ENCODE results near the gene FOXQ1.

DNA sequence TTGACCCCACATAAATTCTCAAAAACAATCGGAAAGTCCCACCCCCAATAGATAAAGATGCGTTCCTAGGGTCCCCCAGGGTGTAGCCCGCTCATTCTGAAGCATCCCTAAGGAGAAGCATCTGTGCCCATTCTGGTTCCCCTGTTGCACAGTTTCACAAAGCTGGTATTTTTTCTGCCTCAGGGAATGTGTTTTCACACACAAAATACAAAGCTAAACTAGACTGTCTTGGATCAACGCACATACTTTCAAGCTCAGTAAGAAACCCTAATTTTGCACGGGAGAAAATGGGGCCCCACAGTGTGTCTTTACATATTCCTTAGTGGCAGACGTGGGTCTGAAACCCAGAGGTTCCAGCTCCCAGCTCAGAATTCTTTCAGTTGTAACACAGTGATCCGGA lies 6.1 kb downstream of the FOXQ1 start:
- TF ChIP-seq SIN3A (IDR thresholded peaks at IDR 0.05; ENCODE audit: borderline replicate concordance, insufficient read depth, low read length) = no peak
- no peak for TF ChIP-seq TAF1 (IDR thresholded peaks at IDR 0.05; ENCODE audit: borderline replicate concordance, insufficient read depth, low read length)
